Panc1 (cell line): ENCODE measurements around the gene RRH.

ENCODE experiments used
- CTCF ChIP-seq: fragments of 450-650 bp; IDR thresholded peaks from 2 replicates; pipeline ENCODE4 v1.5.1; 2017; ENCODE audit warnings: mild to moderate bottlenecking
- POLR2AphosphoS5 ChIP-seq: IDR thresholded peaks from 2 replicates; pipeline ENCODE4 v1.6.1; 2012; ENCODE audit warnings: mild to moderate bottlenecking, low read depth, low read length, moderate library complexity

GRCh38 chr4:109826719-109827118 lies 1.1 kb upstream of the RRH start:
- TF ChIP-seq CTCF (peak; percentile 41; the same call in 1 of the 2 replicates), POLR2AphosphoS5 (no peak)
